GM19240 (cell line): Measurements from ENCODE around the gene FKBP6.
"Not testable (repeated sequence)": the region's sequence is repeated elsewhere in the genome, so short reads cannot be mapped to it uniquely, and the experiment has no call there.

Experiments used
- DNase-seq: peaks from one replicate; pipeline ENCODE4 v3.0.0; 2011; ENCODE audit warnings: low spot score; ENCODE audit not compliant: insufficient read length

Gene FKBP6

GRCh38 chr7:73323434-73324080 is 4.4 kb upstream of the FKBP6 start:
- not testable (repeated sequence) for DNase-seq

- DNase-seq: peak; percentile 81
These were observed 3.7 kb upstream of the FKBP6 start for GRCh38 chr7:73324081-73324845.

GRCh38 chr7:73325424-73325823 is 2.5 kb upstream of the FKBP6 start:
- not testable (repeated sequence) for DNase-seq

GRCh38 chr7:73327449-73327848 is 512 bp upstream of the FKBP6 start:
- not testable (repeated sequence) for DNase-seq

- no peak for DNase-seq
These were observed 735 bp downstream of the FKBP6 start for GRCh38 chr7:73328696-73329095.

GRCh38 chr7:73329861-73330581 is 2.1 kb downstream of the FKBP6 start:
- DNase-seq: no peak

GRCh38 chr7:73330772-73331171 is 2.8 kb downstream of the FKBP6 start:
- no peak for DNase-seq

GRCh38 chr7:73332447-73332846 is 4.5 kb downstream of the FKBP6 start:
- DNase-seq: no peak

- DNase-seq: no peak
These were observed 10.4 kb downstream of the FKBP6 start for GRCh38 chr7:73338321-73338720.

- no peak for DNase-seq
These were observed 12.6 kb downstream of the FKBP6 start for GRCh38 chr7:73340514-73340913.

- no peak for DNase-seq
These were observed 13.9 kb downstream of the FKBP6 start for GRCh38 chr7:73341877-73342276.

- DNase-seq: no peak
These were observed 14.7 kb downstream of the FKBP6 start for GRCh38 chr7:73342645-73343044.

GRCh38 chr7:73343671-73344380 is 15.9 kb downstream of the FKBP6 start:
- DNase-seq: no peak

GRCh38 chr7:73345538-73345937 is 17.6 kb downstream of the FKBP6 start:
- DNase-seq: no peak

GRCh38 chr7:73345951-73346350 is 18.0 kb downstream of the FKBP6 start:
- no peak for DNase-seq

GRCh38 chr7:73349763-73350162 is 21.8 kb downstream of the FKBP6 start:
- DNase-seq: no peak

- DNase-seq: no peak
These were observed 22.5 kb downstream of the FKBP6 start for GRCh38 chr7:73350306-73351068.

GRCh38 chr7:73351447-73352167 is 23.6 kb downstream of the FKBP6 start:
- no peak for DNase-seq

GRCh38 chr7:73352784-73353183 is 24.8 kb downstream of the FKBP6 start:
- no peak for DNase-seq

GRCh38 chr7:73353243-73353642 is 25.3 kb downstream of the FKBP6 start:
- DNase-seq: no peak
